A549 (cell line): ENCODE measurements around the gene POLR2E. TPM values are rescaled to one million over a fixed set of nuclear protein-coding genes. Genes with fewer than 3 reads are reported as not detected.

Experiments
- ATAC-seq, 2 experiments: fragments of 200-7000 bp in 1 of 2; fragments of >200 bp in 1 of 2; cut with Nextera tagmentation in 1 of 2; cut with Tn5 transposase in 1 of 2; 3 replicates each; pipeline versions ENCODE4 v1.8.0 to v1.9.1; 2018 to 2020; ENCODE audit warnings: mild to moderate bottlenecking in 1 of 2, moderate library complexity in 1 of 2
- CTCF ChIA-PET: fragments of 300-600 bp; sonication (Branson Sonifier 250); formaldehyde crosslinking; extraction: SDS; loops from one replicate; lab custom pipeline; 2021; ENCODE audit warnings: antibody characterized with exemption, inconsistent platforms; lab: Yijun Ruan, JAX
- POLR2A ChIA-PET: fragments of 350-600 bp; formaldehyde crosslinking; extraction: SDS; loops from one replicate; lab custom pipeline; 2021; ENCODE audit warnings: antibody characterized with exemption, inconsistent platforms; lab: Yijun Ruan, JAX
- DNase-seq, 2 experiments: peaks; one replicate each; pipeline versions ENCODE4 v3.0.0 to v3.0.0-alpha.2; 2011 to 2016; ENCODE audit warnings: low read depth in 1 of 2, low spot score in 1 of 2
- FAIRE-seq: peaks from 2 replicates; lab custom pipeline; 2011; peaks lifted over from hg19 to GRCh38; lab: Jason Lieb, UNC
- H3K27ac ChIP-seq, 2 experiments: fragments of >200 bp; sonication (Bioruptor Twin); formaldehyde crosslinking; 3 replicates each; pipeline ENCODE4 v1.5.1; 2016 to 2017
- H3K4me1 ChIP-seq: fragments of >200 bp; sonication (Bioruptor Twin); formaldehyde crosslinking; 3 replicates; pipeline ENCODE4 v1.6.1; 2016
- H3K4me2 ChIP-seq: fragments of >200 bp; sonication (Bioruptor Twin); formaldehyde crosslinking; 3 replicates; pipeline ENCODE4 v1.6.1; 2016
- H3K4me3 ChIP-seq: fragments of >200 bp; sonication (Bioruptor Twin); formaldehyde crosslinking; 3 replicates; pipeline ENCODE4 v1.5.1; 2016
- H3K9me3 ChIP-seq: fragments of >200 bp; sonication (Bioruptor Twin); formaldehyde crosslinking; 3 replicates; pipeline ENCODE4 v1.6.1; 2016
- EHF ChIP-seq: fragments of 250-450 bp; sonication (Bioruptor Pico); IDR thresholded peaks from 2 replicates; pipeline ENCODE4 v1.5.0; 2020; ENCODE audit warnings: mild to moderate bottlenecking
- EHMT2 ChIP-seq: fragments of 200-600 bp; sonication (generic); IDR thresholded peaks from 2 replicates; pipeline ENCODE4 v1.6.1; 2016; ENCODE audit warnings: antibody characterized with exemption, low read depth, mild to moderate bottlenecking, moderate library complexity
- FOXS1 ChIP-seq: fragments of 250-450 bp; sonication (Bioruptor Pico); IDR thresholded peaks from 2 replicates; pipeline ENCODE4 v1.5.0; 2020; ENCODE audit warnings: mild to moderate bottlenecking, moderate library complexity
- HOXB5 ChIP-seq: fragments of 250-450 bp; sonication (Bioruptor Pico); IDR thresholded peaks from 2 replicates; pipeline ENCODE4 v1.5.0; 2020; ENCODE audit warnings: mild to moderate bottlenecking, moderate library complexity
- JUN ChIP-seq, 2 experiments: fragments of >200 bp; sonication (Bioruptor Twin); formaldehyde crosslinking; IDR thresholded peaks; 2 replicates in 1 of 2; 3 replicates in 1 of 2; pipeline ENCODE4 v1.6.1; 2016 to 2017
- JUNB ChIP-seq: fragments of >200 bp; sonication (Bioruptor Twin); formaldehyde crosslinking; IDR thresholded peaks from 2 replicates; pipeline ENCODE4 v1.6.1; 2016
- MAZ ChIP-seq: fragments of 150-350 bp; IDR thresholded peaks from 2 replicates; pipeline ENCODE4 v1.6.1; 2014; ENCODE audit warnings: antibody characterized with exemption, low read depth, low read length, borderline replicate concordance
- NFE2L2 ChIP-seq: fragments of 150-350 bp; conservative IDR thresholded peaks from 2 replicates; pipeline ENCODE4 v1.6.1; 2014; ENCODE audit warnings: low read length
- PBX3 ChIP-seq: IDR thresholded peaks from 2 replicates; pipeline ENCODE4 v1.6.1; 2012
- POLR2A ChIP-seq: IDR thresholded peaks from 2 replicates; pipeline ENCODE4 v1.6.1; 2012; ENCODE audit warnings: mild to moderate bottlenecking, low read length
- POLR2AphosphoS2 ChIP-seq: conservative IDR thresholded peaks from 2 replicates; pipeline ENCODE4 v1.6.1; 2012; ENCODE audit warnings: low read length, improper control_type of control experiment, inconsistent platforms
- RAD21 ChIP-seq, 2 experiments: fragments of >200 bp in 1 of 2; sonication (Bioruptor Twin) in 1 of 2; formaldehyde crosslinking in 1 of 2; IDR thresholded peaks in 1 of 2; conservative IDR thresholded peaks in 1 of 2; 2 replicates in 1 of 2; 3 replicates in 1 of 2; pipeline ENCODE4 v1.6.1; 2012 to 2018; ENCODE audit warnings: inconsistent platforms in 1 of 2
- RARB ChIP-seq: fragments of 250-450 bp; sonication (Bioruptor Pico); IDR thresholded peaks from 2 replicates; pipeline ENCODE4 v1.8.0; 2021; ENCODE audit warnings: mild to moderate bottlenecking, moderate library complexity
- RFX5 ChIP-seq: fragments of 450-650 bp; IDR thresholded peaks from 2 replicates; pipeline ENCODE4 v1.7.1; 2014; ENCODE audit warnings: antibody characterized with exemption, mild to moderate bottlenecking, moderate library complexity
- RNF2 ChIP-seq: fragments of 200-600 bp; sonication (generic); IDR thresholded peaks from 2 replicates; pipeline ENCODE4 v1.6.1; 2016; ENCODE audit warnings: low read depth, mild to moderate bottlenecking, antibody characterized with exemption, moderate library complexity, borderline replicate concordance
- SMC3 ChIP-seq: fragments of >200 bp; sonication (Bioruptor Twin); formaldehyde crosslinking; IDR thresholded peaks from 3 replicates; pipeline ENCODE4 v1.6.1; 2018; ENCODE audit warnings: inconsistent platforms
- ZNF302 ChIP-seq: fragments of 250-450 bp; sonication (Bioruptor Pico); IDR thresholded peaks from 2 replicates; pipeline ENCODE4 v1.9.0; 2021; ENCODE audit warnings: inconsistent platforms, mild to moderate bottlenecking, moderate library complexity
- WGBS: methylation state at CpG from one replicate; pipeline ENCODE4 v1.1.6; 2017; ENCODE audit errors: missing lambda C conversion rate; 5-methylcytosine and 5-hydroxymethylcytosine counted together
- polyA plus RNA-seq, 4 experiments: library from polyadenylated mRNA; depleted of rRNA in 3 of 4; stranded (reverse); fragments of >200 nt; fragmentation: RNase III in 1 of 4; extraction: RNeasy Plus Mini Kit Qiagen cat#74134 plus additional on column Dnase treatment in 1 of 4; gene quantifications; 2 replicates in 3 of 4; 3 replicates in 1 of 4; pipeline ENCODE4 v1.2.3, GENCODE V29; 2011 to 2017
- TF ChIP-seq, protein P1 (sequence below): fragments of 150-350 bp; IDR thresholded peaks from 2 replicates; pipeline ENCODE4 v1.6.1; 2014; ENCODE audit warnings: low read depth, mild to moderate bottlenecking, low read length
- TF ChIP-seq, protein P2 (sequence below): fragments of >200 bp; sonication (Bioruptor Twin); formaldehyde crosslinking; IDR thresholded peaks from 3 replicates; pipeline ENCODE4 v1.6.1; 2016
- TF ChIP-seq, protein P3 (sequence below): fragments of >200 bp; sonication (Bioruptor Twin); formaldehyde crosslinking; IDR thresholded peaks from 3 replicates; pipeline ENCODE4 v1.5.1; 2016

POLR2E gene
- polyA plus RNA-seq, 2 of the 4 experiments (the other 2 are of a cell fraction) = 99.6 to 172 TPM

GRCh38 chr19:1111641-1112267 lies 16.6 kb upstream of the POLR2E start:
- no CpG with 5 or more reads among the region's 18 CpGs for WGBS
- DNase-seq (no peak), FAIRE-seq (no peak), ATAC-seq (no peak)
- H3K4me3 ChIP-seq = no peak overlapping the region
- peaks cover 38% of the 10 kb centered on the region for H3K4me1 ChIP-seq
- H3K27ac ChIP-seq = peak overlapping the region; percentile 56 to 84; a peak in 4 of 6 replicates
- no peaks in the 10 kb centered on the region for H3K9me3 ChIP-seq
- POLR2A ChIA-PET = no interaction called here
- no peak overlapping the region for H3K4me2 ChIP-seq
- CTCF ChIA-PET = interaction anchor here (1.1 to 2.8 kb wide), 13 partner anchors 13 to 141 kb away, joined by 3 to 29 read pairs (median 12); partner anchors contain the start of gene SBNO2
- TF ChIP-seq, protein P1, sequence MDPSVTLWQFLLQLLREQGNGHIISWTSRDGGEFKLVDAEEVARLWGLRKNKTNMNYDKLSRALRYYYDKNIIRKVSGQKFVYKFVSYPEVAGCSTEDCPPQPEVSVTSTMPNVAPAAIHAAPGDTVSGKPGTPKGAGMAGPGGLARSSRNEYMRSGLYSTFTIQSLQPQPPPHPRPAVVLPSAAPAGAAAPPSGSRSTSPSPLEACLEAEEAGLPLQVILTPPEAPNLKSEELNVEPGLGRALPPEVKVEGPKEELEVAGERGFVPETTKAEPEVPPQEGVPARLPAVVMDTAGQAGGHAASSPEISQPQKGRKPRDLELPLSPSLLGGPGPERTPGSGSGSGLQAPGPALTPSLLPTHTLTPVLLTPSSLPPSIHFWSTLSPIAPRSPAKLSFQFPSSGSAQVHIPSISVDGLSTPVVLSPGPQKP = no peak
- TF ChIP-seq, protein P2, sequence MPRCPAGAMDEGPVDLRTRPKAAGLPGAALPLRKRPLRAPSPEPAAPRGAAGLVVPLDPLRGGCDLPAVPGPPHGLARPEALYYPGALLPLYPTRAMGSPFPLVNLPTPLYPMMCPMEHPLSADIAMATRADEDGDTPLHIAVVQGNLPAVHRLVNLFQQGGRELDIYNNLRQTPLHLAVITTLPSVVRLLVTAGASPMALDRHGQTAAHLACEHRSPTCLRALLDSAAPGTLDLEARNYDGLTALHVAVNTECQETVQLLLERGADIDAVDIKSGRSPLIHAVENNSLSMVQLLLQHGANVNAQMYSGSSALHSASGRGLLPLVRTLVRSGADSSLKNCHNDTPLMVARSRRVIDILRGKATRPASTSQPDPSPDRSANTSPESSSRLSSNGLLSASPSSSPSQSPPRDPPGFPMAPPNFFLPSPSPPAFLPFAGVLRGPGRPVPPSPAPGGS = no peak
- TF ChIP-seq JUN (IDR thresholded peaks at IDR 0.05) = no peak
- no peak for TF ChIP-seq POLR2A
- TF ChIP-seq POLR2AphosphoS2 = no peak
- TF ChIP-seq NFE2L2 = no peak
- no peak for TF ChIP-seq RAD21 (conservative IDR thresholded peaks at IDR 0.05 in 1 of 2, IDR thresholded peaks at IDR 0.05 in 1 of 2)
- no peak for TF ChIP-seq HOXB5 (CRISPR knock-in tag)
- TF ChIP-seq MAZ = no peak
- no peak for TF ChIP-seq EHMT2
- no peak for TF ChIP-seq JUNB

DNA sequence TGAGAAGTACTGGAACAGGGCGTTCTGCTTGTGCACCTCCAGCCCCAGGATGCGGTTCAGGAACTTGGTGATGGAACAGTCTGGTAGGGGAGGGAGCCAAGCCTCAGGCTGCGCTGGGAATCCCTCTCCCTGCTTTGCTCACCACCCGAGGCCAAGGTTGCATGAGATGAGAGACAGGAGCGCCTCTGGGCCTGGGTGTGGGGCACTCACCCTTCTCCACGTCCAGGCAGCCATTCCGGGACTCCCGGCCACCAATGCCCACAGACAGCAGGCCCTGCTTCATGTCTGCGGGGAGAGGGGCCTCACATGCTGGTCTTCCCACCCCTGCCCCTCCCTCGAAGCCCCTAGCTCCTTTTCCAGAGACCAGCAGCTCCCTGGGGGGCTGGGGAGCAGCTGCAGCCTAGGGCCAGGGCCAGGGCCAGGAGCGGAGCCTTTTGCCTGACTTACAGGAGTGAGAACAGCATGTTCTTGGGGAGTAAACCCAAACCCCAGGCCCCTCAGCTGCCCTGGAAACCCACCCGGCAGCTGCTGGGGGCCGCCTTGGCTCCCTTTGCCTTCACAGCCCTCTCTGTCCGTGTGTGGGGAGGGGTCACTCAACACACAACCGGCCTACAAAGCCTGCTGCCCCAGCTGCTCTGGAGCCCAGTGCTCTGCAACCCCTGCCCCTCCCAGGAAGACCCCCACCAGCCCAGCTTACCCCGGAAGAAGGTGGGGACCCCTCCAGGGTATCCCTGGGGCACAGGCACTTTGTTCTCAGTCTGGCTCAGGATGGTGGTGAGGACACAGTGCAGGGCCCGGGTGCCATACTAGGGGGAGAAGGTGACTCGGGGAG lies 15.8 kb upstream of the POLR2E start:
- Histone ChIP-seq H3K27ac (peak overlapping the region; percentile 56 to 84; a peak in 4 of 6 replicates), H3K4me1 (peaks cover 44% of the 10 kb centered on the region)
- CTCF ChIA-PET = interaction anchor here (1.6 to 2.8 kb wide), 4 partner anchors 13 to 83 kb away, joined by 5 to 17 read pairs (median 12); partner anchors contain the start of gene SBNO2
- FAIRE-seq = no peak
- DNase-seq = peak in 1 of 2 experiments; percentile 62
- TF ChIP-seq RARB (CRISPR knock-in tag) (no peak), FOXS1 (CRISPR knock-in tag) (no peak), SMC3 (no peak), POLR2AphosphoS2 (no peak), RNF2 (no peak), RFX5 (no peak), JUNB (no peak), PBX3 (no peak), ZNF302 (CRISPR knock-in tag) (no peak), EHF (CRISPR knock-in tag) (no peak), POLR2A (no peak)
- TF ChIP-seq, protein P3, sequence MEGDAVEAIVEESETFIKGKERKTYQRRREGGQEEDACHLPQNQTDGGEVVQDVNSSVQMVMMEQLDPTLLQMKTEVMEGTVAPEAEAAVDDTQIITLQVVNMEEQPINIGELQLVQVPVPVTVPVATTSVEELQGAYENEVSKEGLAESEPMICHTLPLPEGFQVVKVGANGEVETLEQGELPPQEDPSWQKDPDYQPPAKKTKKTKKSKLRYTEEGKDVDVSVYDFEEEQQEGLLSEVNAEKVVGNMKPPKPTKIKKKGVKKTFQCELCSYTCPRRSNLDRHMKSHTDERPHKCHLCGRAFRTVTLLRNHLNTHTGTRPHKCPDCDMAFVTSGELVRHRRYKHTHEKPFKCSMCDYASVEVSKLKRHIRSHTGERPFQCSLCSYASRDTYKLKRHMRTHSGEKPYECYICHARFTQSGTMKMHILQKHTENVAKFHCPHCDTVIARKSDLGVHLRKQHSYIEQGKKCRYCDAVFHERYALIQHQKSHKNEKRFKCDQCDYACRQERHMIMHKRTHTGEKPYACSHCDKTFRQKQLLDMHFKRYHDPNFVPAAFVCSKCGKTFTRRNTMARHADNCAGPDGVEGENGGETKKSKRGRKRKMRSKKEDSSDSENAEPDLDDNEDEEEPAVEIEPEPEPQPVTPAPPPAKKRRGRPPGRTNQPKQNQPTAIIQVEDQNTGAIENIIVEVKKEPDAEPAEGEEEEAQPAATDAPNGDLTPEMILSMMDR = no peak
- TF ChIP-seq, all 56 proteins: peak for 0
- 75% methylated on average over 6 of the region's 18 CpGs for WGBS
- POLR2A ChIA-PET = no interaction called here
- no peak overlapping the region for H3K4me3 ChIP-seq
- ATAC-seq = peak; percentile 12 to 14; a peak in 3 of 6 replicates
- no peaks in the 10 kb centered on the region for H3K9me3 ChIP-seq
- H3K4me2 ChIP-seq = no peak overlapping the region; the same call in 2 of the 3 replicates
